H1 (cell line): Measurements from ENCODE around the gene RRAS. TPM values are rescaled to one million over a fixed set of nuclear protein-coding genes. Genes with fewer than 3 reads are reported as not detected.

Experiments used
- CBX8 ChIP-seq: fragments of 300-800, 300-1000 bp; sonication (generic); IDR thresholded peaks from 2 replicates; pipeline ENCODE4 v1.7.1; 2016; ENCODE audit warnings: low read depth, low read length, borderline replicate concordance
- CHD2 ChIP-seq: IDR thresholded peaks from 2 replicates; pipeline ENCODE4 v1.6.1; 2012; ENCODE audit warnings: low read length, improper control_type of control experiment
- EP300 ChIP-seq, 2 experiments: IDR thresholded peaks; 1 replicate in 1 of 2; 2 replicates in 1 of 2; pipeline ENCODE4 v1.6.1; 2011 to 2012; ENCODE audit warnings: low read depth in 2 of 2, low read length in 2 of 2, mild to moderate bottlenecking in 2 of 2, borderline replicate concordance in 1 of 2, inconsistent platforms in 1 of 2, moderate library complexity in 1 of 2
- GABPA ChIP-seq: IDR thresholded peaks from 2 replicates; pipeline ENCODE4 v1.6.1; 2011; ENCODE audit warnings: mild to moderate bottlenecking, low read length, moderate library complexity, borderline replicate concordance; ENCODE audit not compliant: insufficient read depth
- HDAC2 ChIP-seq, 2 experiments: fragments of 300-600 bp in 1 of 2; sonication (generic) in 1 of 2; IDR thresholded peaks; 2 replicates each; pipeline ENCODE4 v1.6.1; 2011 to 2012; ENCODE audit warnings: low read depth in 2 of 2, low read length in 2 of 2, mild to moderate bottlenecking in 2 of 2, moderate library complexity in 2 of 2, borderline replicate concordance in 1 of 2, inconsistent platforms in 1 of 2
- JUND ChIP-seq: IDR thresholded peaks from 2 replicates; pipeline ENCODE4 v1.6.1; 2011; ENCODE audit warnings: mild to moderate bottlenecking, improper control_type of control experiment, low read length
- KDM5A ChIP-seq: fragments of 200-600 bp; IDR thresholded peaks from 2 replicates; pipeline ENCODE4 v1.7.1; 2012; ENCODE audit warnings: mild to moderate bottlenecking, low read length, inconsistent platforms, mixed read lengths
- NRF1 ChIP-seq: IDR thresholded peaks from 2 replicates; pipeline ENCODE4 v1.6.1; 2011; ENCODE audit warnings: mild to moderate bottlenecking, low read depth, low read length, improper control_type of control experiment
- RXRA ChIP-seq: IDR thresholded peaks from 2 replicates; pipeline ENCODE4 v1.6.1; 2011; ENCODE audit warnings: low read depth, mild to moderate bottlenecking, low read length, moderate library complexity; ENCODE audit not compliant: insufficient read depth
- SIN3A ChIP-seq, 2 experiments: IDR thresholded peaks in 1 of 2; conservative IDR thresholded peaks in 1 of 2; 2 replicates each; pipeline ENCODE4 v1.6.1; 2011 to 2012; ENCODE audit warnings: low read length in 2 of 2, improper control_type of control experiment in 1 of 2, low read depth in 1 of 2, mild to moderate bottlenecking in 1 of 2
- SP2 ChIP-seq: IDR thresholded peaks from 2 replicates; pipeline ENCODE4 v1.6.1; 2012; ENCODE audit warnings: mild to moderate bottlenecking, low read length, inconsistent platforms
- SRF ChIP-seq: IDR thresholded peaks from 2 replicates; pipeline ENCODE4 v1.6.1; 2011; ENCODE audit warnings: mild to moderate bottlenecking, low read depth, low read length, moderate library complexity
- polyA plus RNA-seq, 7 experiments: library from polyadenylated mRNA; depleted of rRNA in 3 of 7; stranded (reverse) in 5 of 7; unstranded in 2 of 7; fragments of >200 nt in 5 of 7; fragments of 200-250 nt in 2 of 7; gene quantifications; 1 replicate in 5 of 7; 2 replicates in 1 of 7; 4 replicates in 1 of 7; pipeline versions ENCODE4 v1.2.1 to v1.2.3, GENCODE V29; 2011 to 2013; ENCODE audit warnings: missing spikeins in 2 of 7, mixed read lengths in 2 of 7
- total RNA-seq: library from RNA; stranded (reverse); fragmentation: NEBNext Ultra II Directional; extraction: Animal tissue kit (Norgen Biotek cat#: 25700); gene quantifications from 2 replicates; pipeline ENCODE4 v1.2.1, GENCODE V29; 2021
- TF ChIP-seq, protein P1 (sequence below): IDR thresholded peaks from 2 replicates; pipeline ENCODE4 v1.6.1; 2012; ENCODE audit warnings: inconsistent platforms
- TF ChIP-seq, protein P2 (sequence below): IDR thresholded peaks from 2 replicates; pipeline ENCODE4 v1.6.1; 2011; ENCODE audit warnings: low read length, improper control_type of control experiment

The RRAS gene
- total and polyA plus RNA-seq, 2 of the 8 experiments (the other 6 are each of a cell fraction or from before 2014, with no cell fraction given): 17.7 to 49.1 TPM

DNA sequence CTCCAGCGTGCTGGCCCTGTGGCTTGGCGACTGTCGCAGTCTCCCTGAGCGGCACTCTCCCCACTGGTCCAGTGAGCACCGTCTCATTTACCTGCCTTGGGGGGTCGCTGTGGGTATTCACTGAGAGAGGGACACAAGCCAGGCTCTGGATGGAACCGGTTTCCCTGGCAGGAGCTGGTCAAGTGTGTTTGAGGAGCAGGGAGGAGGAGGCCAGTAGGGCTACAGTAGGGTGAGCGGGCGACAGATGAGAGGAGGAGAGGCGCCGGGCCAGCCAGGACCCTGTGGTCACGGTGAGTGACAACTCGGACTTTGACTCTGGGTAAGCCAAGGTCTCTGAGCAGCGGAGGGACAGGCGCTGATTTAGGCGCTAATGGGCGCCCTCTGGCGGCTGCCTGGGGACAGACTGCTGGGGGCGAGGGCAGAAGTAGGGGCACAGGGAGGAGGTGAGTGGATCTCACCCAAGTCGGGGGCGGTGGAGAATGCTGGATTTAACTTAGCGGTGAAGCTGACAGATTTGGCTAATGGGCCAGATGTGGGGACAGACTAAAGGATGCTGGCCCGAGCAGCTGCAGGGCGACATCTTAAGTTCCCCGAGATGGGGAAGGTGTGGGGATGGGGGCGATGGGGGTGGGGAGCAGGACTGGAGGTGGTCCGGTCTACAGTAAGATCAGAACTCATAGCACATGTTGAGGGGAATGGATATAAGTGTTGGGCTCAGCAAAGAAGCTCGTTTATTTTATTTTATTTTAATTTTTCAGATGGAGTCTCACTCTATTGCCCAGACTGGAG lies 32.4 kb upstream of the RRAS start (continued):
- TF ChIP-seq JUND (no peak), SRF (no peak), RXRA (0 out of 2 replicates have a peak, but pooled peaks have one; percentile 1), SP2 (no peak), SIN3A (conservative IDR thresholded peaks at IDR 0.05 in 1 of 2, IDR thresholded peaks at IDR 0.05 in 1 of 2; ENCODE audit: low read depth in 1 of 2, low read length in 2 of 2) (peak in 1 of 2 experiments; percentile 69; a peak in 1 of 4 replicates), HDAC2 (IDR thresholded peaks at IDR 0.05; ENCODE audit: borderline replicate concordance in 1 of 2, low read depth in 2 of 2, low read length in 2 of 2) (no peak), CHD2 (no peak), NRF1 (no peak), EP300 (IDR thresholded peaks at IDR 0.05; ENCODE audit: borderline replicate concordance in 1 of 2, low read depth in 2 of 2, low read length in 2 of 2) (no peak), GABPA (no peak), KDM5A (no peak), CBX8 (no peak)
- TF ChIP-seq, protein P1, sequence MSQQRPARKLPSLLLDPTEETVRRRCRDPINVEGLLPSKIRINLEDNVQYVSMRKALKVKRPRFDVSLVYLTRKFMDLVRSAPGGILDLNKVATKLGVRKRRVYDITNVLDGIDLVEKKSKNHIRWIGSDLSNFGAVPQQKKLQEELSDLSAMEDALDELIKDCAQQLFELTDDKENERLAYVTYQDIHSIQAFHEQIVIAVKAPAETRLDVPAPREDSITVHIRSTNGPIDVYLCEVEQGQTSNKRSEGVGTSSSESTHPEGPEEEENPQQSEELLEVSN: no peak
- TF ChIP-seq, protein P2, sequence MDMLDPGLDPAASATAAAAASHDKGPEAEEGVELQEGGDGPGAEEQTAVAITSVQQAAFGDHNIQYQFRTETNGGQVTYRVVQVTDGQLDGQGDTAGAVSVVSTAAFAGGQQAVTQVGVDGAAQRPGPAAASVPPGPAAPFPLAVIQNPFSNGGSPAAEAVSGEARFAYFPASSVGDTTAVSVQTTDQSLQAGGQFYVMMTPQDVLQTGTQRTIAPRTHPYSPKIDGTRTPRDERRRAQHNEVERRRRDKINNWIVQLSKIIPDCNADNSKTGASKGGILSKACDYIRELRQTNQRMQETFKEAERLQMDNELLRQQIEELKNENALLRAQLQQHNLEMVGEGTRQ: no peak
